ENCODE results near the gene TFDP3.

TFDP3 gene

GRCh38 chrX:133254666-133255065, 36.5 kb upstream of the TFDP3 start:
- H3K9me3 ChIP-seq (ENCODE audit: insufficient read depth, low read depth, low read length) = no peaks in the 10 kb centered on the region
- H4K8ac ChIP-seq (ENCODE audit: low read depth, low read length) = no peak overlapping the region
- H3K23ac ChIP-seq (ENCODE audit: low read length) = no peak overlapping the region
- no peak overlapping the region for H2AK5ac ChIP-seq (ENCODE audit: low read length)
- no peak overlapping the region for H2AFZ ChIP-seq (ENCODE audit: insufficient read depth, low read length, poor library complexity)
- H3K36me3 ChIP-seq (ENCODE audit: control insufficient read depth in 1 of 2, insufficient read depth in 2 of 2, low read length in 2 of 2) = no peaks in the 10 kb centered on the region
- H3K4me2 ChIP-seq (ENCODE audit: low read length) = no peak overlapping the region
- H3K4ac ChIP-seq (ENCODE audit: low read depth, low read length) = no peak overlapping the region
- no peak overlapping the region for H3K27ac ChIP-seq (ENCODE audit: low read depth, low read length)
- H3K4me1 ChIP-seq (ENCODE audit: control insufficient read depth in 1 of 2, insufficient read depth in 2 of 2, low read length in 2 of 2) = no peaks in the 10 kb centered on the region
- no peaks in the 10 kb centered on the region for H3K79me1 ChIP-seq (ENCODE audit: low read length)
- H2BK5ac ChIP-seq (ENCODE audit: low read depth, low read length, poor library complexity) = no peak overlapping the region
- no peak overlapping the region for H3K14ac ChIP-seq (ENCODE audit: low read length)
- no peak overlapping the region for H4K91ac ChIP-seq (ENCODE audit: low read depth, low read length)
- H4K12ac ChIP-seq (ENCODE audit: low read depth, low read length) = no peak overlapping the region
- no peaks in the 10 kb centered on the region for H3K27me3 ChIP-seq (ENCODE audit: insufficient read depth, low read length)
- H3K79me2 ChIP-seq (ENCODE audit: control insufficient read depth, insufficient read depth, low read length, poor library complexity) = no peaks in the 10 kb centered on the region
- WGBS (ENCODE audit: extremely low coverage, insufficient coverage, insufficient read length) = no CpG with 5 or more reads among the region's 3 CpGs
- H3K18ac ChIP-seq (ENCODE audit: low read length) = no peak overlapping the region
- no peak overlapping the region for H3K4me3 ChIP-seq (ENCODE audit: low read depth, low read length)
- H2BK12ac ChIP-seq (ENCODE audit: low read length) = no peak overlapping the region
- H3K9ac ChIP-seq (ENCODE audit: low read length) = no peak overlapping the region
- peak in 1 of 2 donors; percentile 21 for DNase-seq
- no peak overlapping the region for H2BK120ac ChIP-seq (ENCODE audit: insufficient read depth, low read length, poor library complexity)

DNA sequence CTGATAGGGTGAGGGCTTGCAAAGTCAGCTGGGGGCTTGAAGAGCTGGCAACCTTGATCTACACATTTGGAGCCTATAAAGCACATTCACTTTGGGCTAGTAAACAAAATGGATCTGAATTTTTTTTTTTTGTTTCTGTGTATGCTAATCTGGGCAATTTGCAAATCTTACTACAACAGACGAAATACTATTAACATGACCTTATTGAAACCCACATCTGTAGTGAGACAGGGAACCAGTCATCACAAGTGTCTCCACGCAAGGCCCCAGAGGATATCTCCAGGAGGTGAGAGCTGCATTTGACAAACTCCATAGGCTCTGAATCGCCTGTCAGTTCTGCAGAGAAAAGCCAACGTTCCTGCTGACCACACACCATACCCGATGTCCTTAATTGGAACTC, 33.0 kb upstream of the TFDP3 start:
- Histone ChIP-seq H4K8ac (ENCODE audit: low read depth, low read length) (no peak overlapping the region), H3K79me2 (ENCODE audit: control insufficient read depth, insufficient read depth, low read length, poor library complexity) (no peaks in the 10 kb centered on the region), H2BK120ac (ENCODE audit: insufficient read depth, low read length, poor library complexity) (no peak overlapping the region), H3K14ac (ENCODE audit: low read length) (no peak overlapping the region), H3K4ac (ENCODE audit: low read depth, low read length) (no peak overlapping the region), H4K12ac (ENCODE audit: low read depth, low read length) (no peak overlapping the region), H4K91ac (ENCODE audit: low read depth, low read length) (no peak overlapping the region), H3K9me3 (ENCODE audit: insufficient read depth, low read depth, low read length) (peaks cover 2% of the 10 kb centered on the region), H2AK5ac (ENCODE audit: low read length) (no peak overlapping the region), H3K23ac (ENCODE audit: low read length) (no peak overlapping the region), H3K4me2 (ENCODE audit: low read length) (no peak overlapping the region), H3K36me3 (ENCODE audit: control insufficient read depth in 1 of 2, insufficient read depth in 2 of 2, low read length in 2 of 2) (no peaks in the 10 kb centered on the region), H3K18ac (ENCODE audit: low read length) (no peak overlapping the region), H3K79me1 (ENCODE audit: low read length) (no peaks in the 10 kb centered on the region), H3K4me1 (ENCODE audit: control insufficient read depth in 1 of 2, insufficient read depth in 2 of 2, low read length in 2 of 2) (no peaks in the 10 kb centered on the region), H3K4me3 (ENCODE audit: low read depth, low read length) (no peak overlapping the region), H2AFZ (ENCODE audit: insufficient read depth, low read length, poor library complexity) (no peak overlapping the region), H3K27ac (ENCODE audit: low read depth, low read length) (no peak overlapping the region), H2BK12ac (ENCODE audit: low read length) (no peak overlapping the region), H2BK5ac (ENCODE audit: low read depth, low read length, poor library complexity) (no peak overlapping the region), H3K9ac (ENCODE audit: low read length) (no peak overlapping the region), H3K27me3 (ENCODE audit: insufficient read depth, low read length) (no peaks in the 10 kb centered on the region)
- DNase-seq = no peak
- WGBS (ENCODE audit: extremely low coverage, insufficient coverage, insufficient read length) = no CpG with 5 or more reads among the region's 5 CpGs

GRCh38 chrX:133250184-133251100, 32.3 kb upstream of the TFDP3 start:
- Histone ChIP-seq H3K79me1 (ENCODE audit: low read length) (no peaks in the 10 kb centered on the region), H3K4me3 (ENCODE audit: low read depth, low read length) (no peak overlapping the region), H2BK5ac (ENCODE audit: low read depth, low read length, poor library complexity) (no peak overlapping the region), H3K9me3 (ENCODE audit: insufficient read depth, low read depth, low read length) (peaks cover 2% of the 10 kb centered on the region), H3K9ac (ENCODE audit: low read length) (no peak overlapping the region), H3K4ac (ENCODE audit: low read depth, low read length) (no peak overlapping the region), H4K12ac (ENCODE audit: low read depth, low read length) (no peak overlapping the region), H2BK120ac (ENCODE audit: insufficient read depth, low read length, poor library complexity) (no peak overlapping the region), H3K4me1 (ENCODE audit: control insufficient read depth in 1 of 2, insufficient read depth in 2 of 2, low read length in 2 of 2) (no peaks in the 10 kb centered on the region), H3K79me2 (ENCODE audit: control insufficient read depth, insufficient read depth, low read length, poor library complexity) (no peaks in the 10 kb centered on the region), H4K8ac (ENCODE audit: low read depth, low read length) (no peak overlapping the region), H3K36me3 (ENCODE audit: control insufficient read depth in 1 of 2, insufficient read depth in 2 of 2, low read length in 2 of 2) (no peaks in the 10 kb centered on the region), H2AK5ac (ENCODE audit: low read length) (no peak overlapping the region), H2AFZ (ENCODE audit: insufficient read depth, low read length, poor library complexity) (no peak overlapping the region), H3K4me2 (ENCODE audit: low read length) (no peak overlapping the region), H3K14ac (ENCODE audit: low read length) (no peak overlapping the region), H3K27me3 (ENCODE audit: insufficient read depth, low read length) (no peaks in the 10 kb centered on the region), H4K91ac (ENCODE audit: low read depth, low read length) (no peak overlapping the region), H3K23ac (ENCODE audit: low read length) (no peak overlapping the region), H3K18ac (ENCODE audit: low read length) (no peak overlapping the region), H3K27ac (ENCODE audit: low read depth, low read length) (no peak overlapping the region), H2BK12ac (ENCODE audit: low read length) (no peak overlapping the region)
- no peak for DNase-seq
- WGBS (ENCODE audit: extremely low coverage, insufficient coverage, insufficient read length) = no CpG with 5 or more reads among the region's 5 CpGs

GRCh38 chrX:133249266-133250058, 31.3 kb upstream of the TFDP3 start:
- Histone ChIP-seq H3K9me3 (ENCODE audit: insufficient read depth, low read depth, low read length) (peaks cover 2% of the 10 kb centered on the region), H2BK120ac (ENCODE audit: insufficient read depth, low read length, poor library complexity) (no peak overlapping the region), H3K14ac (ENCODE audit: low read length) (no peak overlapping the region), H3K9ac (ENCODE audit: low read length) (no peak overlapping the region), H2BK5ac (ENCODE audit: low read depth, low read length, poor library complexity) (no peak overlapping the region), H3K4me3 (ENCODE audit: low read depth, low read length) (no peak overlapping the region), H3K36me3 (ENCODE audit: control insufficient read depth in 1 of 2, insufficient read depth in 2 of 2, low read length in 2 of 2) (no peaks in the 10 kb centered on the region), H3K4me1 (ENCODE audit: control insufficient read depth in 1 of 2, insufficient read depth in 2 of 2, low read length in 2 of 2) (no peaks in the 10 kb centered on the region), H2BK12ac (ENCODE audit: low read length) (no peak overlapping the region), H3K4ac (ENCODE audit: low read depth, low read length) (no peak overlapping the region), H3K4me2 (ENCODE audit: low read length) (no peak overlapping the region), H3K23ac (ENCODE audit: low read length) (no peak overlapping the region), H2AFZ (ENCODE audit: insufficient read depth, low read length, poor library complexity) (no peak overlapping the region), H3K18ac (ENCODE audit: low read length) (no peak overlapping the region), H4K12ac (ENCODE audit: low read depth, low read length) (no peak overlapping the region), H3K79me2 (ENCODE audit: control insufficient read depth, insufficient read depth, low read length, poor library complexity) (no peaks in the 10 kb centered on the region), H3K79me1 (ENCODE audit: low read length) (no peaks in the 10 kb centered on the region), H4K91ac (ENCODE audit: low read depth, low read length) (no peak overlapping the region), H4K8ac (ENCODE audit: low read depth, low read length) (no peak overlapping the region), H2AK5ac (ENCODE audit: low read length) (no peak overlapping the region), H3K27ac (ENCODE audit: low read depth, low read length) (no peak overlapping the region), H3K27me3 (ENCODE audit: insufficient read depth, low read length) (no peaks in the 10 kb centered on the region)
- WGBS (ENCODE audit: extremely low coverage, insufficient coverage, insufficient read length) = no CpG with 5 or more reads among the region's 4 CpGs
- no peak for DNase-seq

Data from trophoblast cell (in vitro differentiated cells and primary cell).